Esophagus mucosa (tissue), 1 donor: Measurements from ENCODE around the gene ZC3H11A. TPM values are rescaled to one million over a fixed set of nuclear protein-coding genes. Genes with fewer than 3 reads are reported as not detected.
"Not testable (repeated sequence)": the region's sequence is repeated elsewhere in the genome, so short reads cannot be mapped to it uniquely, and the experiment has no call there.

Source experiments
- ATAC-seq: fragments of 200-7000 bp; cut with Tn5 transposase; one replicate; pipeline ENCODE4 v1.9.1; 2020
- total RNA-seq: library from RNA; stranded (reverse); gene quantifications from one replicate; pipeline ENCODE4 v1.2.4, GENCODE V29; 2023
- donor health status: DM: yes; HTN: yes; CAD: no.

The ZC3H11A gene
- total RNA-seq, 1 donor from 2014 or later: 38.6 TPM

DNA sequence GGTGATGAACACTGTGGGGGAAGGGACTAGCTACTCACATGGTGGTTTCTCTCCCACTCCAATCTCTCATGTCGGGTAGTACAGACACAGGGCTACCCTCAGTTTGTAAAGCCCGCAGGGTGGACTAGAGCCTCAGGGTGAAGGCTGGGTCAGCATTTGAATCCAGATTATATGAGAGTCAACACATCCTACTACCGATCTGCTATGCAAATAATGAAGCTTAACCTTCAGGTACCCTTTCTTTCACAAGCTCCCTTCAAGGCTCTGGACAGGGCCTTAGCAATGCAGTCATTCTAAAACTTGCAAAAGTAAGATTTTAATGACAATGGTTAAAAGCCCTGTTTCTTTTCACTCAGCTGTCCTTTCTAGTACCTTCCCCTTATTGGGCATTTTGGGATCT, 5.5 kb upstream of the ZC3H11A start:
- ATAC-seq: no peak

DNA sequence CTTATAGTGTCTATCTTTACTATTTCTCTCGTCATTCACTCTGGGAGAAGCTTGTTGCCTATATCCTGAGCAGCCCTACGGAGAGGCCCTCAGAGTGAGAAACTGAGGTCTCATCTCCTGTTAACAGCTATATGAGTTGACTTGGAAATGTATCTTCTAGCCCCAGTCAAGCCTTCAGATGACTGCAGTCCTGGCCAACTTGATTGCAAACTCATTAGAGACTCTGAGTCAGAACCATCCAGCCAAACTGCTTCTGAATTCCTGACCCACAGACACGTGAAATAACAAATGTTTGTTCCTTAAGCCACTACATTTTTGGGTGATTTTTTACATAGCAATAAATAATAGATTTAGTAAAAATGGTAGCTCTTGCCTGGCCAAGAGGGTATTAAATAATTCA, 3.9 kb upstream of the ZC3H11A start:
- no peak for ATAC-seq

DNA sequence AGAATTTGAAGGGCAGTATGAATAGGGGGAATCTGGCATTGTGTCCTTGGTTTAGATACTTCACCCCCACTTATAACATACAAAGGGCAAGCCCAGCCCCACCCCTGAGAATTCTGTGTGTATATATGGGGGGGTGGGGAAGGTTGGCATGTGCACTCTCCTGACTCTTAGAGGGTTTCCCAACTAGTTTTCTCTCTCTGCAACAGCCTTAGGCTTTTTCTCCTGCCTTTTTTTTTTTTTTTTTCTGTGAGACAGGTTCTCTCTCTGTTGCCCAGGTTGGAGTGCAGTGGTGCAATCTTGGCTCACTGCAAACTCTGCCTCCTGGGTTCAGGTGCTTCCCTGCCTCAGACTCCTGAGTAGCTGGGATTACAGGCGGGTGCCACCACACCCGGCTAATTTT, 2.9 kb upstream of the ZC3H11A start:
- ATAC-seq: no peak

DNA sequence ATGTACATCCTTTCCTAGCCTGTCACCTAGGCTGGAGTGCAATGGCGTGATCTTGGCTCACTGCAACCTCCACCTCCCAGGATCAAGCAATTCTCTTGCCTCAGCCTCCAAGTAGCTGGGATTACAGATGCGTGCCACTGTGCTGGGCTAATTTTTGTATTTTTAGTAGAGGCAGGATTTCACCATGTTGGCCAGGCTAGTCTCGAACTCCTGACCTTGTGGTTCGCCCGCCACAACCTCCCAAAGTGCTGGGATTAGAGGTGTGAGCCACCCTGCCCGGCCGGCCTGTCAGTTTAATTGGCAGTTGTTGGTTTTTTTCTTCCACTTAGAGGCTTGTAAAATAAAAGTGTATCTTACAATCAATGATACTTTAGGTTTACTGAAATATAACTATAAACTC, 1.9 kb upstream of the ZC3H11A start:
- not testable (repeated sequence) for ATAC-seq

DNA sequence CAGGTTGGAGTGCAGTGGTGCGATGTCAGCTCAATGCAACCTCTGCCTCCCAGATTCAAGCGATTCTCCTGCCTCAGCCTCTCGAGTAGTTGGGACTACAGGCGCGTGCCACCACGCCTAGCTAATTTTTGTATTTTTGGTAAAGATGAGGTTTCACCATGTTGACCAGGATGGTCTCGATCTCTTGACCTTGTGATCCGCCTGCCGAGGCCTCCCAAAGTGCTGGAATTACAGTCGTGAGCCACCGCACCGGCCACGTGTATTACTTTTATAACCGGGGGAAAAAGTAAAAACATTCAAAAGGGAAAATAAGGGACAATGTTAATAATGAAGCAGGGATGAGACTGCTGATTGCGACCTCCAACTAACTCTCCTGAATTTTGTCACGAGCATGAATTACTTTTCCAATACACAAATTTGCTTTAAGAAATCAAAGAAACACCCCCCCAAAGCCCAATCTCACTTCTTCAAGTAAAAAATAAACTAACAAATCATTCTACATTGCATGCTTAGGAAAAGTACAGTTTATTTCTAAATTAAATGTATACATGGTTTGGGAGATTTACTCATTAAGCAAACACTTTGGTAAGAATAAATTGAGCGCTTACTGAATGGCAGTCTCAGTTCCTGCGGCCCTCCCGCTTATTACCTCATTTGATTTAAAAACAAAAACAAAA, 521 bp upstream of the ZC3H11A start:
- no peak for ATAC-seq

DNA sequence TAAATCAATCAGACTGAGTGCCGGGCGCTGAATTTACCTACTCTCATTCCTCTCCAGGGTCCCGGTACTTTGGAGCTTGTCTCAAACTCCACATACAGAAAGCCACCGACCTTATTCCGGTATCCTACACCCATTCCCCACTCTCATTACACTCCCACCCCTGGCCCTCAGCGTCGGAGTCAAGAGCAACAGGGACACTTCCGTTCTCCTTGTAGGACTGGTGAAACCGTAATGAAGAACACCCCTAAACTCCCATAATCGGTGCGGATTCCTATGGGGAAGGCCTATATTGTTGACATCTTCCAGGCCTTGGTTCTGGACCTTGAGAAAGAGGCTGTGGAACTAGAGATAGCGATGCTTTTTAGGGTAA, 798 bp downstream of the ZC3H11A start:
- peak; percentile 19 for ATAC-seq

DNA sequence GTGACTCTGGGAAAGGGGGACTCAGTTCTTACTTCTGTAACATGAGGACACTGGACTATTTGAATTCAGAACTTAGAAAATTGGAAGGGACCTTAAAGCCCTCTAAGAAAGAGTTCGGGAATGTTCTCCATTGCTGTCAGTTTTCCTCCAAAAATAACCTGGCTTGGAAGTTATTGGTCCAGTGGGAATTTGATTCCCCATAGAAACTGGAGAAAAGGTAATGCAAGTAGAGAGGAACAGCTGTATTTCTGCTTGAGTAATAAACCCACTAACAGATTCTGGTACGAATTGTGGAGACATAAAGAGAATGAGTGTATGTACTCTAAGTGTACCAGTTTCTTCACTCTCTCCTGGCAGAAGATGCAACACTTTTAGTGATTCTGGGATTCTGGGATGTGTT, 1.8 kb downstream of the ZC3H11A start:
- no peak for ATAC-seq

DNA sequence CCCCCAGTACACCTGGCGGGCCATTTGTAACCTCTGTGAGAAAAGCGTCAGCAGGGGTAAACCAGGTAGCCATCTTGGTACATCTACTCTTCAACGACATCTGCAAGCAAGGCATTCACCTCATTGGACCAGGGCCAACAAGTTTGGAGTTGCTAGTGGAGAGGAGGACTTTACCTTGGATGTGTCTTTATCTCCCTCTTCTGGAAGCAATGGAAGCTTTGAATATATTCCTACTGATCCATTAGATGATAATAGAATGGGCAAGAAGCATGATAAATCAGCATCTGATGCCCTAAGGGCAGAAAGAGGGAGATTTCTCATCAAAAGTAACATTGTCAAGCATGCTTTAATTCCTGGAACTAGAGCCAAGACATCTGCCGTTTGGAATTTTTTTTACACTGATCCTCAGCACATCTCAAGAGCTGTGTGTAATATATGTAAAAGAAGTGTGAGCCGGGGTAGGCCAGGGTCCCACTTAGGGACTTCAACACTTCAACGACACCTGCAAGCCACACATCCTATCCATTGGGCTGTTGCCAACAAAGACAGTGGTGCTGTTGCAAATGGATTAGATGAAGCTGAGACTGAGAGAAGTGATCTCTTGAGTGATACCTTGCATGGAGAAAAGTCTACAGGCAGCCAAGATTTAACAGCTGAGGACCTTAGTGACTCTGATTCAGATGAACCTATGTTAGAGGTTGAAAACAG, 2.7 kb downstream of the ZC3H11A start:
- ATAC-seq: no peak

DNA sequence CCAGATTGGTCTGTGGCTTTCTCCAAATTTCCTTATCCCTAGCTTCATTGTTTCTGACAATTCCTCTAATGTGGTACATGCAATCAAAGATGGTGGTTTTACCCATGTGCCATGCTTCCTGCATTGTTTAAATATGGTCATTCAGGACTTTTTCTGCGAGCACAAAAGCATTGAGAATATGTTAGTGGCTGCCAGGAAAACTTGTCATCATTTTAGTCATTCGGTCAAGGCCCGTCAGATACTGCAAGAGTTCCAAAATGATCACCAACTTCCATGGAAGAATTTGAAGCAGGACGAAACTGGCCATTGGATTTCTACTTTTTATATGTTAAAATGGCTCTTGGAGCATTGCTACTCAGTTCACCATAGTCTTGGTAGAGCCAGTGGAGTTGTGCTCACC, 3.7 kb downstream of the ZC3H11A start:
- ATAC-seq: no peak

DNA sequence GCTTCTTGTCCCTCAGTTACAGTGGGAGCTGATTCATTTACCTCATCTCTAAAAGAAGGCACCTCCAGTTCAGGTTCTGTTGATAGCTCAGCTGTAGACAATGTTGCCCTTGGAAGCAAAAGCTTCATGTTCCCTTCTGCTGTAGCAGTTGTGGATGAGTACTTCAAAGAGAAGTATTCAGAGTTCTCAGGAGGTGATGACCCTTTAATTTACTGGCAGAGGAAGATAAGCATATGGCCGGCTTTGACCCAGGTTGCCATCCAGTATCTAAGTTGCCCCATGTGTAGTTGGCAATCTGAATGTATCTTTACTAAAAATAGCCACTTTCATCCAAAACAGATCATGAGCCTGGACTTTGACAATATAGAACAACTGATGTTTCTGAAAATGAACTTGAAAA, 4.5 kb downstream of the ZC3H11A start:
- ATAC-seq: no peak

DNA sequence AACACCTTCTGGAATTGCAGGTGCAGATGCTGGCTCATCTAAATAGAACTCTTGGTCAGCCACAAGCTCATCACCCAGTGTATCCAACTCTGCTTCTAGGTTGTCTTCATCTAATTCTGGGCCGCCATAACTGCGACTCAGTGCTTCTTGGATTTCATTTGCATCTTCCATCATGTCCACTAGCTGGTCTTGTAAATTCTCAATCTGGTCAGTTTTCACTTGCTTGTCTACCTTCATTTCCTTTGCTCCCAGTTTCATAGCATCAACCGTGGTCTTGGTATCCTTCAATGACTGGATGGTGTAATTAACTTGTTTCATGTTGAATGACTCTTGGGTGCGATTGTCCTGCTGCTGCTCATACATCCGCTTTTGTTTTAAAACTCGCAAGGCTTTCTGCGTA, 10.3 kb downstream of the ZC3H11A start:
- no peak for ATAC-seq

DNA sequence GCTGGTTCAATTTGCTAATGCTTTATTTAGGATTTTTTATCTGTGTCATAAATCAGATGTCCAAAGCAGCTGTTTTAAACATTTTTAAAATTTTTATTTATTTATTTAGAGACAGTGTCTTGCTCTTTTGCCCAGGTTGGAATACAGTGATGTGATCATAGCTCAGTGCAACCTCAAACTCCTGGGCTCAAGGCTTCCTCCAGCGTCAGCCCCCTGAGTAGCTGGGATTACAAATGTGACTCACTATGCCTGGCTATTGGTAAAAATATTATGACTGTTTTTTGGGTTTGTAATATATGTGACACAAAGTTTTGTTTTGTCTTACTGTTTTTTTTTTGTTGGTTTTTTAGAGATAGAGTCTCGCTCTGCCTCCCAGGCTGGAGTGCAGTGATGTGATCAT, 11.8 kb downstream of the ZC3H11A start:
- no peak for ATAC-seq

DNA sequence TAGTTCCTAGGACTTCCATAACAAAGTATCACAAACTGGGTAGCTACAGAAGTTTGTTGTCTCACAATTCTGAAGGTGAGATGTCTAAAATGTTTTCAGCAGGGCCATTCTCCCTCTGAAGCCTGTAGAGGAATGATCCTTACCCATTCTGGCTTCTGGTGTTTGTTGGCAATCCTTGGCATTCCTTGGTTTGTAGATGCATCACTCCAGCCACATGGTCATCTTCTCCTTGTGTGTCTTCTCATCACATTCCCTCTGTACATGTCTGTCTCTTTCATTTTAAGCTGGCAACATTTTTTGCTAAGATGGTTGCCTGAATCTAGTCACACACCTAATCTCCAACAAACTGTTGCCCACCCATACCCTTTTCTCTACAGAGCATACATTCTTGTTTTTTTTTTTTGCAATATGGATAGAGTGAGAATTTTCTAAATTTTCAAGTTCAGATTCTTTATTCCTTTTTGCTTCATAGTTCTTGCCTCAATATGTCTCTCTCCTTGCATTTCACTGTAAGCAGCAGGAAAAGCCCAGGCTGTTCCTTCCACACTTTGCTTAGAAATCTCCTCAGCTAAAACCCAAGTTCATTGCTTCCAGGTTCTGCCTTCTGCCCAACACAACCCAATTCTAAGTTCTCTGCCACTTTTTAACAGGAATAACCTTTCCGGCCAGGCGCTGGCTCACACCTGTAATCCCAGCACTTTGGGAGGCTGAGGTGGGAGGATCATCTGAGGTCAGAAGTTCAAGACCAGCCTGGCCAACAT, 18.3 kb downstream of the ZC3H11A start:
- ATAC-seq: no peak

DNA sequence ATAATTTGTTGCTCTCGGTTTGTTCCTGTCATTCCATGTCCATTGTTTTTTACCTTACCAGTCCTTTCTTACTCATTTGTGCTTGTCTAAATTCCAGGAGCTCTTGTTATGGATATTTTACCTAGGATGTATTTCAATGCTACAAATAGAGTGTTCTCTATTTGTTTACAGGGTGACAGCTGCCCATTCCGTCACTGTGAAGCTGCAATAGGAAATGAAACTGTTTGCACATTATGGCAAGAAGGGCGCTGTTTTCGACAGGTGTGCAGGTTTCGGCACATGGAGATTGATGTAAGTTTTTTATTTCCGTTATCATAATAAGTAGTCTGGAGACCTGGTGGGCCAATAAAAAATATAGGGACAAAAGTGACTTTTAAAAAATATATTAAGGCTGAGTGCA, 23.0 kb downstream of the ZC3H11A start:
- ATAC-seq: no peak

DNA sequence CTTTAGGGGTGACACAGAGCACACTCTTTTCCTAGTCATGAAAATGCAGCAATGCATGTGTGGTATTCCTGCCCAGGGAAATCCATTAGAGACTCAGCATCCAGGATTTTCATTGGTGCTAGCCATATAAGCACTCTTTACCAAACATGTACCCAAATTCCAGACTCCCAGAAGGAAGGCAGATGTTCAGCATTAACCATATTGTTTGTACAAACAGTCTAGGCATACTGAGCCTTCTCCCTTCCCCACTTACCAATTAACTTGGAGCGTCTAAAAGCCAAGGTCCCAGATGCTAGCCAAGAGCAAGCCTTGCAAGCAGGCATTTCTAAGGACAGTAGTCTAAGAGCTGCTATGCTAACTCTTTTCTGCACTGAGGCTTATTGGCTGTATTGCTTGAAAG, 27.9 kb downstream of the ZC3H11A start:
- ATAC-seq: no peak

DNA sequence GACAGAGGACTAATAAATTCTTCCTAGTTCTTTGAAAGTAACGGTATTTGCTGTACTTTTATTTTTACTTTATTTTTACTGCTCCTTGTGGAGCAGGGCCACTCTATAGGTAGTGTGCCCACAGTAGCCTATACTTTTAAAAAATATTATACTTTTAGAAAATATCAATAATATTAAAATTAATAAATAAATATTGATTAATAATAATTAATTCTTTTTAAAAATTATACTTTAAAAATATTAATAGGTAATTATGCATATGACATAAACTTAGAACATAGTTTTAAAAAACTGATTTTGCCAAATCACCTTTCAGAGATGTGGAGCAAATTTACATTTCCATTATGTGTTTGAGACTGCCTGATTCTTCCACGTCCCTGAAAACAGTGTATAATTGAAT, 30.8 kb downstream of the ZC3H11A start:
- no peak for ATAC-seq

DNA sequence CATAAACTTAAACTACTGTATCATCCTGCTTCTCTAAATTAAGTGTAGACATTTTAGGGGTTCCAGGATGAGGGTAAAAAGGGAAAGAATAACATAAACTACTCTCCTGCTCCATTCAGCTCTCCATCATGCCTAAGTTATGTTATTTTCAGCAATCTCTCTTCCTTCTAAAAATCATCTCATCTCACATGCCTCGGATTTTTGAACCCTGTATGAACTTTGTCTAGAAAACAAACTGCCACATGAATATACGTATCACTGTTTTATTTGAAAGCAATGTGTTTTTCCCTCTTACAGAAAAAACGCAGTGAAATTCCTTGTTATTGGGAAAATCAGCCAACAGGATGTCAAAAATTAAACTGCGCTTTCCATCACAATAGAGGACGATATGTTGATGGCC, 32.6 kb downstream of the ZC3H11A start:
- no peak for ATAC-seq

DNA sequence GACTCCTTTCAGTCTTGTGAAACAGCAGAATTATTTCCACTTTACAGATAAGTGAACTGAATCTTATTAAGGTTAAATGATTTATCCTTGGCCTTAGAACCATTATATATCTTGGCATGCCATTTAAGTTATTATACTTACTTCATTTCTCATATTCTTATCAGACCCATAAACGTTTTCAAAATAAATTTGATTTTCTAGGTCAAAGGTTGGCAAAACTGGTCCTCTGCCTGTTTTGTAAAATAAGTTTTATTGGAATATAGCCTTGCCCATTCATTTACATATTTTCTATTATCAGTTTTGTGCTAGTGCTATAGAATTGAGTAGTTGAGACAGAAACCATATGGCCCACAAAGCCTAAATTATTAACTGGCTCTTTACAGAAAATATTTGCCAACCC, 33.1 kb downstream of the ZC3H11A start:
- ATAC-seq: no peak

DNA sequence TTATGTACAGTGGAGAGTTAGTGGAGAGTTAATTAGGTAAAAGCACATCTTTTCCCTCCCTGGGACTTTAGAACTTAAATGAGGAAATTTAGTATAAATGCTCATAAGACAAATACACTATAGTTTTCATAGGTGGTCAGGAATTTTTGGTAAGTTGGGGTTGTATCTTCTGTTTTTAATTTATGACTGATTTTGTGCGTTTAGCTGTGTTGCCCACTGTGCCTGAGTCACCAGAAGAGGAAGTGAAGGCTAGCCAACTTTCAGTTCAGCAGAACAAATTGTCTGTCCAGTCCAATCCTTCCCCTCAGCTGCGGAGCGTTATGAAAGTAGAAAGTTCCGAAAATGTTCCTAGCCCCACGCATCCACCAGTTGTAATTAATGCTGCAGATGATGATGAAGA, 33.8 kb downstream of the ZC3H11A start:
- ATAC-seq: not testable (repeated sequence)

DNA sequence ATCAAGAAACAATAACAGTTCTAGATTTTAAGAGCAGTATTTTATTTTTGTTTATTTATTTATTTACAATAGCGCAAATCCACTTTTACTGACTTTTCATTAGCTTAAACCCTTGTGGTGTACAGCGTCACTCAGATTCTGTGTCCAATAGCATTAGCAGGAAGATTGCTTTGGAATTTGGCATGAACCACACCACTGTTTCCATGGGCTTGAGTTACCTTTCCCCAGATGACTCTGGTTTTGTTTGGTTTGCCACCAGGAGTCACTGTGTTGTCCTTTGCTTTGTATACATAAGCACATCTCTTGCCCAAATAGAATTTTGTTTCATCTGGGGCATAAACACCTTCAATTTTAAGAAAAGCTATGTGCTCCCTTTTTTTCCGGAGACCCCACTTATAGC, 40.1 kb downstream of the ZC3H11A start:
- ATAC-seq: no peak

DNA sequence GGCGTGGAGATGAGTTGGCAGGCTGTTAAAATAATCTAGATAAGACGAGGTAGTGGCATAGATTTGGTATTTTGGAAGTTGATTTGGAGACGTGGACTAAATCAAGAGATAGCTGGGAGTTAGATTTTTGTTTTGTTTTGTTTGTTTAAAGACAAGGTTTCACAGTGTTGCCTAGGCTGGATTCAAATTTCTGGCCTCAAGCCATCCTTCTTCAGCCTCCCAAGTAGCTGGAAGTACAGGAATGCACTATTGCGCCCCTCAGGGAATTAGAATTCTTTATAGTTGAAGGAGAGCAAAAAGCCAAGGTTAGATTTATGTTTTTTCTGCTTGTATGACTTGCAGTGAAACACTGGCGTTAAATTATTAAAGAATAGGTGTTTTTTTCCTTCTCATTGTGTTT, 43.7 kb downstream of the ZC3H11A start:
- ATAC-seq: no peak

DNA sequence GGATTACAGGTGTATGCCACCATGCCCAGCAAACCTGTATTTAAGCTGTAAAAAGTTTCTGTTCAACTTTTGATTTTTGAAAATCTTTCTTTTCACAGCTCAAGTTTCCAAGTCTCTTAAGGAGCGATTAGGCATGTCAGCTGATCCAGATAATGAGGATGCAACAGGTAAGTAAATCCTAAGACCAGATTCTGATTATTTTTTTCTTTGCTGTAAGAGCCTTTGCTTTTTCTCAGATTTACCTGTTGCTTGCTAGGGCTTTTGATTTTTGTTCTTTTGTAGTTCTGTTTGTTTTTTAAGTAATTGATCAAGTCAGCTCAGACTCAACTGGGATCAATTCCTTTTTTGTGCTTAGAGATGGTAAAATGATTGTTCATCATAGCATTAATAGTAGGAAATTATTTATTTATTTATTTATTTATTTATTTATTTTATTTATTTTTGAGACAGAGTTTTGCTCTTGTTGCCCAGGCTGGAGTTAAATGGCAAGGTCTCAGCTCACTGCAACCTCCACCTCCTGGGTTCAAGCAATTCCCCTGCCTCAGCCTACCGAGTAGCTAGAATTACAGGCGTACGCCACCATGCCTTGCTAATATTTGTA, 44.9 kb downstream of the ZC3H11A start:
- no peak for ATAC-seq

DNA sequence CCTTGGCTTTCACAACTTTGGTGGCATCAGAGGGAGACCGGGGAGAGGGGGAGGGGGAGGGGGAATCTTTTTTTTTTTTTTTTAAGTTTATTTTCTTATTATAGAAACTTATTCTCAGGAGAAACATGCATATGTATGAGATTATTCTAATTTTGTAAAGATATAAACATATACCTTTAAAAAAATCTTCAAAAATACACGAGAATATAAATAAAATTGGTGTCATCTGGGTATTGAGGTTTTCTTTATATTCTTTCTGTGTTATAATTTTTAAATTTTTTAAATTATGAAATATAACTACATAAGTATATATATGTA, 47.1 kb downstream of the ZC3H11A start:
- no peak for ATAC-seq

DNA sequence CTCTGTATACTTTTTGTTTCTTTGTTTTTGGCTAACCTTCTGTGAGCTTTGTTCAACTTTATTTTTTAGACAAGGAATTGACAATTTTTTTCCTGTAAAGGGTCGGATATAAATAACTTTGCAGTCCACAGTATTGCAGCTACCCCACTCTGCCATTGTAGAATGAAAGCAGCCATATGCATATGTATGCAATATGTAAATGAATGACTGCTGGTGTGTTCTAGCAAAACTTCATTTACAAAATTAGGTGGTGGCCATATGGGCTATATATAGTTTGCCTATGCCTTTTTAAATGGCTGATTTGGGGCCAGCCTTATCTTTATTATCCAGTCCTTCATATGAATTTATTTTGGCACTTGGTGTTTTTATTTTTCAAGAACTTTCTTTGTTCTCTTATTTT, 48.0 kb downstream of the ZC3H11A start:
- no peak for ATAC-seq
